ENCODE data around the gene STK11. TPM values are rescaled to one million over a fixed set of nuclear protein-coding genes. Genes with fewer than 3 reads are reported as not detected.

The STK11 gene
- total and polyA plus RNA-seq, 2 of the 4 experiments (the other 2 are of a cell fraction) = 39.3 to 42.8 TPM

GRCh38 chr19:1227304-1228054 lies 21.9 kb downstream of the STK11 start:
- Histone ChIP-seq H2AK5ac (ENCODE audit: low read depth, low read length) (no peak overlapping the region), H3K9me3 (ENCODE audit: control insufficient read depth, insufficient read depth, low read length) (no peaks in the 10 kb centered on the region), H2BK5ac (ENCODE audit: low read depth, low read length, poor library complexity, severe bottlenecking) (no peak overlapping the region), H4K20me1 (ENCODE audit: insufficient read depth, low read length) (peaks cover 23% of the 10 kb centered on the region), H4K8ac (ENCODE audit: low read depth in 2 of 2, low read length in 2 of 2) (no peak overlapping the region), H2BK20ac (ENCODE audit: low read depth, low read length) (no peak overlapping the region), H4K5ac (ENCODE audit: low read depth, low read length) (no peak overlapping the region), H3K4me3 (ENCODE audit: insufficient read depth, low read depth, low read length) (no peak overlapping the region), H3K9ac (ENCODE audit: low read depth, low read length) (no peak overlapping the region), H2BK15ac (ENCODE audit: low read depth, low read length) (no peak overlapping the region), H3K56ac (ENCODE audit: extremely low read depth, insufficient read depth, low read length) (no peak overlapping the region), H3K9me1 (ENCODE audit: insufficient read depth, low read length) (no peaks in the 10 kb centered on the region), H3K79me1 (ENCODE audit: low read depth in 1 of 2, low read length in 2 of 2) (peaks cover 0 to 23% of the 10 kb centered on the region in 2 experiments; a peak in 2 of 4 replicates), H3K18ac (ENCODE audit: low read depth, low read length) (no peak overlapping the region), H2BK120ac (ENCODE audit: low read depth, low read length) (no peak overlapping the region), H3K36me3 (ENCODE audit: control insufficient read depth, insufficient read depth, low read length) (peaks cover 52% of the 10 kb centered on the region), H2AFZ (replicated peaks; ENCODE audit: low read length, poor library complexity) (no peak overlapping the region), H3K27me3 (ENCODE audit: control insufficient read depth, insufficient read depth, low read length) (no peaks in the 10 kb centered on the region), H3K14ac (replicated peaks; ENCODE audit: low read depth, low read length) (no peak overlapping the region), H3K4ac (ENCODE audit: low read depth, low read length) (no peak overlapping the region), H2AK9ac (replicated peaks; ENCODE audit: low read depth, low read length, poor library complexity) (peak overlapping the region; percentile 25), H3K23ac (ENCODE audit: low read depth, low read length) (no peak overlapping the region), H3K4me1 (ENCODE audit: control insufficient read depth, insufficient read depth, low read length) (peaks cover 3% of the 10 kb centered on the region), H3K27ac (ENCODE audit: insufficient read depth, low read length) (no peak overlapping the region), H3K4me2 (ENCODE audit: low read depth, low read length) (no peak overlapping the region), H4K91ac (ENCODE audit: insufficient read depth, low read depth, low read length) (no peak overlapping the region)
- intact Hi-C loops (cut with micrococcal nuclease) (no loop called here), dilution Hi-C loops (cut with HindIII; ENCODE audit: low sequenced_read_pairs, unreplicated experiment) (no loop called here), in situ Hi-C loops (cut with MboI; ENCODE audit: low sequenced_read_pairs) (no loop called here)
- ChIA-PET CTCF (no interaction called here), POLR2A (ENCODE audit: unreplicated experiment) (no interaction called here)
- TF ChIP-seq CHD1 (IDR thresholded peaks at IDR 0.05; ENCODE audit: low read depth, low read length) (no peak), POLR2A (IDR thresholded peaks at IDR 0.05; ENCODE audit: low read depth, low read length) (peak; percentile 28; the same call in 1 of the 2 replicates)
- WGBS, 2 experiments (ENCODE audit: extremely low coverage in 2 of 2, insufficient read length in 1 of 2) = no CpG with 5 or more reads among the region's 56 CpGs
- DNase-seq = no peak
- BruUV-seq (replicated peaks) = no TSS peak
- ATAC-seq (ENCODE audit: low read depth) = no peak

Measured in IMR-90 (cell line).